H1 (cell line): Measurements from ENCODE around the gene ARL11.

Experiments
- EZH2 ChIP-seq: fragments of 200-600 bp; sonication (generic); IDR thresholded peaks from 2 replicates; pipeline ENCODE4 v1.7.1; 2012; ENCODE audit warnings: low read depth, mild to moderate bottlenecking, moderate library complexity, low read length, inconsistent platforms; ENCODE audit not compliant: severe bottlenecking
- JUN ChIP-seq: IDR thresholded peaks from 2 replicates; pipeline ENCODE4 v1.6.1; 2011; ENCODE audit warnings: low read depth, mild to moderate bottlenecking, improper control_type of control experiment, low read length
- POLR2AphosphoS5 ChIP-seq: IDR thresholded peaks from 2 replicates; pipeline ENCODE4 v1.6.1; 2011; ENCODE audit warnings: low read depth, low read length
- TF ChIP-seq, protein P1 (sequence below), 3 experiments: IDR thresholded peaks; 1 replicate in 2 of 3; 2 replicates in 1 of 3; pipeline versions ENCODE4 v1.5.1 to v1.6.1; 2011; ENCODE audit warnings: low read length in 3 of 3, mild to moderate bottlenecking in 3 of 3, inconsistent platforms in 2 of 3, low read depth in 1 of 3, moderate library complexity in 1 of 3; ENCODE audit not compliant: insufficient read depth in 1 of 3; ENCODE audit errors: control extremely low read depth in 1 of 3
- TF ChIP-seq, protein P2 (sequence below): fragments of 300-600 bp; sonication (generic); IDR thresholded peaks from 2 replicates; pipeline ENCODE4 v1.7.1; 2012; ENCODE audit warnings: low read length, moderate library complexity, mild to moderate bottlenecking, inconsistent platforms; ENCODE audit not compliant: insufficient replicate concordance

DNA sequence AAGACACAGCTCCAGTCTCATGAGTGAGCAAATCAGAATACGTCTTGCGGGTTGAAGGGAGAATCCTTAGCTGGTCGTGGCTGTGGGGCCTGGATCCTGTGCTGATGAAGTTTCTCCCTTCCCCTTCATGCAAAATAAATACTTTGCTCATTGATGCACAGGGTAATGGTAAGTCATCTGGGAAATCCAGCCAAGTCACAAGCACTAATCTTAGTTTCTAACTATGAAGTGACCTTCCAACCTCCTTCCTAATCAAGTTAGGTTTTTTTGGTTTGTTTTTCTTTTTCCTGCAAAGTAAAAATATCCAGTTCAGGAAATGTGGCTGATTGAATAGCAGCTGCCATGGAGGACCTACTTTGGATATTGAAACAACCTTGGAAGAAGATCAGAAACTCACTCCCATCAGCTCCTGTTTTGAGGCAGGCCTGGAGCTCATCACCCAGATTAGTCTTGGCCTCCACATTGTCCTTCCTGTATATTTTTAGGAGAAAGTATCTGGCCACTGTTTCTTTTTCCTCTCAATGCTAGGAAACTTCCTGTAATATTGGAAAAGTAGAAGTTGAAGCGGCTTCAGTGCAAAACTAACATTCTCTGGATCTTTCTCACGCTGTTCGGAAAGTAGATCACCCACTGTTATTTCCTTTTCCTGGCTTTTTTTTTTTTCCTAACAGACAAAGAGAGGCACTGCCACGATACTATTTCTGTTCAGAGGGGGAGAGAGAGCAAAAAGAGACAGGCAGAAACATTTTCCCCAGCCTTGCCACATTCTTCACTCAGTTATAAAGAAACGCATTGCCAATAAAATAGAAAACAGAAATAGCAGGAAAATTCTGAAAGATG lies 12.3 kb upstream of the ARL11 start:
- no peak for TF ChIP-seq JUN
- TF ChIP-seq, protein P1, sequence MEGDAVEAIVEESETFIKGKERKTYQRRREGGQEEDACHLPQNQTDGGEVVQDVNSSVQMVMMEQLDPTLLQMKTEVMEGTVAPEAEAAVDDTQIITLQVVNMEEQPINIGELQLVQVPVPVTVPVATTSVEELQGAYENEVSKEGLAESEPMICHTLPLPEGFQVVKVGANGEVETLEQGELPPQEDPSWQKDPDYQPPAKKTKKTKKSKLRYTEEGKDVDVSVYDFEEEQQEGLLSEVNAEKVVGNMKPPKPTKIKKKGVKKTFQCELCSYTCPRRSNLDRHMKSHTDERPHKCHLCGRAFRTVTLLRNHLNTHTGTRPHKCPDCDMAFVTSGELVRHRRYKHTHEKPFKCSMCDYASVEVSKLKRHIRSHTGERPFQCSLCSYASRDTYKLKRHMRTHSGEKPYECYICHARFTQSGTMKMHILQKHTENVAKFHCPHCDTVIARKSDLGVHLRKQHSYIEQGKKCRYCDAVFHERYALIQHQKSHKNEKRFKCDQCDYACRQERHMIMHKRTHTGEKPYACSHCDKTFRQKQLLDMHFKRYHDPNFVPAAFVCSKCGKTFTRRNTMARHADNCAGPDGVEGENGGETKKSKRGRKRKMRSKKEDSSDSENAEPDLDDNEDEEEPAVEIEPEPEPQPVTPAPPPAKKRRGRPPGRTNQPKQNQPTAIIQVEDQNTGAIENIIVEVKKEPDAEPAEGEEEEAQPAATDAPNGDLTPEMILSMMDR (IDR thresholded peaks at IDR 0.05; ENCODE audit: control extremely low read depth in 1 of 3, insufficient read depth in 1 of 3, low read depth in 1 of 3, low read length in 3 of 3) = no peak
- TF ChIP-seq EZH2 = no peak
- TF ChIP-seq, protein P2, sequence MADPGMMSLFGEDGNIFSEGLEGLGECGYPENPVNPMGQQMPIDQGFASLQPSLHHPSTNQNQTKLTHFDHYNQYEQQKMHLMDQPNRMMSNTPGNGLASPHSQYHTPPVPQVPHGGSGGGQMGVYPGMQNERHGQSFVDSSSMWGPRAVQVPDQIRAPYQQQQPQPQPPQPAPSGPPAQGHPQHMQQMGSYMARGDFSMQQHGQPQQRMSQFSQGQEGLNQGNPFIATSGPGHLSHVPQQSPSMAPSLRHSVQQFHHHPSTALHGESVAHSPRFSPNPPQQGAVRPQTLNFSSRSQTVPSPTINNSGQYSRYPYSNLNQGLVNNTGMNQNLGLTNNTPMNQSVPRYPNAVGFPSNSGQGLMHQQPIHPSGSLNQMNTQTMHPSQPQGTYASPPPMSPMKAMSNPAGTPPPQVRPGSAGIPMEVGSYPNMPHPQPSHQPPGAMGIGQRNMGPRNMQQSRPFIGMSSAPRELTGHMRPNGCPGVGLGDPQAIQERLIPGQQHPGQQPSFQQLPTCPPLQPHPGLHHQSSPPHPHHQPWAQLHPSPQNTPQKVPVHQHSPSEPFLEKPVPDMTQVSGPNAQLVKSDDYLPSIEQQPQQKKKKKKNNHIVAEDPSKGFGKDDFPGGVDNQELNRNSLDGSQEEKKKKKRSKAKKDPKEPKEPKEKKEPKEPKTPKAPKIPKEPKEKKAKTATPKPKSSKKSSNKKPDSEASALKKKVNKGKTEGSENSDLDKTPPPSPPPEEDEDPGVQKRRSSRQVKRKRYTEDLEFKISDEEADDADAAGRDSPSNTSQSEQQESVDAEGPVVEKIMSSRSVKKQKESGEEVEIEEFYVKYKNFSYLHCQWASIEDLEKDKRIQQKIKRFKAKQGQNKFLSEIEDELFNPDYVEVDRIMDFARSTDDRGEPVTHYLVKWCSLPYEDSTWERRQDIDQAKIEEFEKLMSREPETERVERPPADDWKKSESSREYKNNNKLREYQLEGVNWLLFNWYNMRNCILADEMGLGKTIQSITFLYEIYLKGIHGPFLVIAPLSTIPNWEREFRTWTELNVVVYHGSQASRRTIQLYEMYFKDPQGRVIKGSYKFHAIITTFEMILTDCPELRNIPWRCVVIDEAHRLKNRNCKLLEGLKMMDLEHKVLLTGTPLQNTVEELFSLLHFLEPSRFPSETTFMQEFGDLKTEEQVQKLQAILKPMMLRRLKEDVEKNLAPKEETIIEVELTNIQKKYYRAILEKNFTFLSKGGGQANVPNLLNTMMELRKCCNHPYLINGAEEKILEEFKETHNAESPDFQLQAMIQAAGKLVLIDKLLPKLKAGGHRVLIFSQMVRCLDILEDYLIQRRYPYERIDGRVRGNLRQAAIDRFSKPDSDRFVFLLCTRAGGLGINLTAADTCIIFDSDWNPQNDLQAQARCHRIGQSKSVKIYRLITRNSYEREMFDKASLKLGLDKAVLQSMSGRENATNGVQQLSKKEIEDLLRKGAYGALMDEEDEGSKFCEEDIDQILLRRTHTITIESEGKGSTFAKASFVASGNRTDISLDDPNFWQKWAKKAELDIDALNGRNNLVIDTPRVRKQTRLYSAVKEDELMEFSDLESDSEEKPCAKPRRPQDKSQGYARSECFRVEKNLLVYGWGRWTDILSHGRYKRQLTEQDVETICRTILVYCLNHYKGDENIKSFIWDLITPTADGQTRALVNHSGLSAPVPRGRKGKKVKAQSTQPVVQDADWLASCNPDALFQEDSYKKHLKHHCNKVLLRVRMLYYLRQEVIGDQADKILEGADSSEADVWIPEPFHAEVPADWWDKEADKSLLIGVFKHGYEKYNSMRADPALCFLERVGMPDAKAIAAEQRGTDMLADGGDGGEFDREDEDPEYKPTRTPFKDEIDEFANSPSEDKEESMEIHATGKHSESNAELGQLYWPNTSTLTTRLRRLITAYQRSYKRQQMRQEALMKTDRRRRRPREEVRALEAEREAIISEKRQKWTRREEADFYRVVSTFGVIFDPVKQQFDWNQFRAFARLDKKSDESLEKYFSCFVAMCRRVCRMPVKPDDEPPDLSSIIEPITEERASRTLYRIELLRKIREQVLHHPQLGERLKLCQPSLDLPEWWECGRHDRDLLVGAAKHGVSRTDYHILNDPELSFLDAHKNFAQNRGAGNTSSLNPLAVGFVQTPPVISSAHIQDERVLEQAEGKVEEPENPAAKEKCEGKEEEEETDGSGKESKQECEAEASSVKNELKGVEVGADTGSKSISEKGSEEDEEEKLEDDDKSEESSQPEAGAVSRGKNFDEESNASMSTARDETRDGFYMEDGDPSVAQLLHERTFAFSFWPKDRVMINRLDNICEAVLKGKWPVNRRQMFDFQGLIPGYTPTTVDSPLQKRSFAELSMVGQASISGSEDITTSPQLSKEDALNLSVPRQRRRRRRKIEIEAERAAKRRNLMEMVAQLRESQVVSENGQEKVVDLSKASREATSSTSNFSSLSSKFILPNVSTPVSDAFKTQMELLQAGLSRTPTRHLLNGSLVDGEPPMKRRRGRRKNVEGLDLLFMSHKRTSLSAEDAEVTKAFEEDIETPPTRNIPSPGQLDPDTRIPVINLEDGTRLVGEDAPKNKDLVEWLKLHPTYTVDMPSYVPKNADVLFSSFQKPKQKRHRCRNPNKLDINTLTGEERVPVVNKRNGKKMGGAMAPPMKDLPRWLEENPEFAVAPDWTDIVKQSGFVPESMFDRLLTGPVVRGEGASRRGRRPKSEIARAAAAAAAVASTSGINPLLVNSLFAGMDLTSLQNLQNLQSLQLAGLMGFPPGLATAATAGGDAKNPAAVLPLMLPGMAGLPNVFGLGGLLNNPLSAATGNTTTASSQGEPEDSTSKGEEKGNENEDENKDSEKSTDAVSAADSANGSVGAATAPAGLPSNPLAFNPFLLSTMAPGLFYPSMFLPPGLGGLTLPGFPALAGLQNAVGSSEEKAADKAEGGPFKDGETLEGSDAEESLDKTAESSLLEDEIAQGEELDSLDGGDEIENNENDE = no peak
- TF ChIP-seq POLR2AphosphoS5 = no peak
